ENCODE data around the gene BRD3.

- TF ChIP-seq, protein P1, sequence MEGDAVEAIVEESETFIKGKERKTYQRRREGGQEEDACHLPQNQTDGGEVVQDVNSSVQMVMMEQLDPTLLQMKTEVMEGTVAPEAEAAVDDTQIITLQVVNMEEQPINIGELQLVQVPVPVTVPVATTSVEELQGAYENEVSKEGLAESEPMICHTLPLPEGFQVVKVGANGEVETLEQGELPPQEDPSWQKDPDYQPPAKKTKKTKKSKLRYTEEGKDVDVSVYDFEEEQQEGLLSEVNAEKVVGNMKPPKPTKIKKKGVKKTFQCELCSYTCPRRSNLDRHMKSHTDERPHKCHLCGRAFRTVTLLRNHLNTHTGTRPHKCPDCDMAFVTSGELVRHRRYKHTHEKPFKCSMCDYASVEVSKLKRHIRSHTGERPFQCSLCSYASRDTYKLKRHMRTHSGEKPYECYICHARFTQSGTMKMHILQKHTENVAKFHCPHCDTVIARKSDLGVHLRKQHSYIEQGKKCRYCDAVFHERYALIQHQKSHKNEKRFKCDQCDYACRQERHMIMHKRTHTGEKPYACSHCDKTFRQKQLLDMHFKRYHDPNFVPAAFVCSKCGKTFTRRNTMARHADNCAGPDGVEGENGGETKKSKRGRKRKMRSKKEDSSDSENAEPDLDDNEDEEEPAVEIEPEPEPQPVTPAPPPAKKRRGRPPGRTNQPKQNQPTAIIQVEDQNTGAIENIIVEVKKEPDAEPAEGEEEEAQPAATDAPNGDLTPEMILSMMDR (IDR thresholded peaks at IDR 0.05): no peak
- TF ChIP-seq EP300 (IDR thresholded peaks at IDR 0.05) (no peak), RFX5 (IDR thresholded peaks at IDR 0.05) (no peak), HOXA7 (CRISPR knock-in tag; IDR thresholded peaks at IDR 0.05) (no peak), HDAC2 (IDR thresholded peaks at IDR 0.05) (no peak), POLR2A (IDR thresholded peaks at IDR 0.05; ENCODE audit: low read length) (no peak), EHMT2 (IDR thresholded peaks at IDR 0.05; ENCODE audit: low read depth) (no peak), REST (IDR thresholded peaks at IDR 0.05) (no peak), SREBF2 (IDR thresholded peaks at IDR 0.05) (no peak), CEBPB (IDR thresholded peaks at IDR 0.05) (no peak), BHLHE40 (IDR thresholded peaks at IDR 0.05; ENCODE audit: low read depth, low read length) (no peak)
- TF ChIP-seq, protein P2, sequence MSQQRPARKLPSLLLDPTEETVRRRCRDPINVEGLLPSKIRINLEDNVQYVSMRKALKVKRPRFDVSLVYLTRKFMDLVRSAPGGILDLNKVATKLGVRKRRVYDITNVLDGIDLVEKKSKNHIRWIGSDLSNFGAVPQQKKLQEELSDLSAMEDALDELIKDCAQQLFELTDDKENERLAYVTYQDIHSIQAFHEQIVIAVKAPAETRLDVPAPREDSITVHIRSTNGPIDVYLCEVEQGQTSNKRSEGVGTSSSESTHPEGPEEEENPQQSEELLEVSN (IDR thresholded peaks at IDR 0.05; ENCODE audit: borderline replicate concordance, low read depth): no peak
Measured at GRCh38 chr9:134057751-134058701, 9.8 kb downstream of the BRD3 start.

Data from A549 (cell line).